Retinal pigment epithelial cell (primary cell): ENCODE measurements around the gene SNRNP25.
"Not testable (repeated sequence)": the region's sequence is repeated elsewhere in the genome, so short reads cannot be mapped to it uniquely, and the experiment has no call there.

Experiments
- DNase-seq: peaks from one replicate; pipeline ENCODE4 v3.0.0-alpha.2; 2010; ENCODE audit warnings: low read depth
- H3K4me3 ChIP-seq: 2 replicates; pipeline ENCODE4 v1.5.1; 2011; ENCODE audit warnings: mild to moderate bottlenecking, low read length, control low read depth, moderate library complexity
- CTCF ChIP-seq: conservative IDR thresholded peaks from 2 replicates; pipeline ENCODE4 v1.5.1; 2011; ENCODE audit warnings: low read depth, low read length, control low read depth, inconsistent platforms

Gene SNRNP25

GRCh38 chr16:53346-54236 lies at the start of gene SNRNP25, which contains the start of gene POLR3K:
Gene SNRNP25 (plus strand): TSS chr16:53828. CDS start chr16:54017, 189 bp downstream.
Gene POLR3K (minus strand): TSS chr16:53608. CDS start chr16:53586, 22 bp downstream.
- no peak for TF ChIP-seq CTCF
- DNase-seq, result peak; percentile 93
- peak within 1 kb of the TSS; percentile 78 for H3K4me3 ChIP-seq

GRCh38 chr16:9903-10665 lies 43.5 kb upstream of the SNRNP25 start:
- DNase-seq, result no peak
- no peak for TF ChIP-seq CTCF
- H3K4me3 ChIP-seq, result peak overlapping the region; percentile 35

- not testable (repeated sequence) for H3K4me3 ChIP-seq, DNase-seq
- peak; percentile 48 for TF ChIP-seq CTCF
Observed at GRCh38 chr16:10772-11171, 42.9 kb upstream of the SNRNP25 start.

GRCh38 chr16:17062-17765 lies 36.4 kb upstream of the SNRNP25 start:
- not testable (repeated sequence) for H3K4me3 ChIP-seq, DNase-seq

GRCh38 chr16:20886-21285 lies 32.7 kb upstream of the SNRNP25 start:
- not testable (repeated sequence) for DNase-seq, H3K4me3 ChIP-seq

- DNase-seq, H3K4me3 ChIP-seq: not testable (repeated sequence)
Observed at GRCh38 chr16:24151-24550, 29.5 kb upstream of the SNRNP25 start.

GRCh38 chr16:25926-26348 lies 27.7 kb upstream of the SNRNP25 start:
- not testable (repeated sequence) for H3K4me3 ChIP-seq, DNase-seq

- not testable (repeated sequence) for DNase-seq, H3K4me3 ChIP-seq
Observed at GRCh38 chr16:30627-31026, 23.0 kb upstream of the SNRNP25 start.

GRCh38 chr16:33154-33876 lies 20.3 kb upstream of the SNRNP25 start:
- DNase-seq, H3K4me3 ChIP-seq: not testable (repeated sequence)
